NCI-H1092 (cell line): ENCODE measurements around the gene DERL3.

Experiments
- DNase-seq: peaks from one replicate; lab custom pipeline; 2025; lab: John Stamatoyannopoulos, UW

Gene DERL3

GRCh38 chr22:23847310-23847920 lies 8.6 kb upstream of the DERL3 start:
- no peak for DNase-seq

DNA sequence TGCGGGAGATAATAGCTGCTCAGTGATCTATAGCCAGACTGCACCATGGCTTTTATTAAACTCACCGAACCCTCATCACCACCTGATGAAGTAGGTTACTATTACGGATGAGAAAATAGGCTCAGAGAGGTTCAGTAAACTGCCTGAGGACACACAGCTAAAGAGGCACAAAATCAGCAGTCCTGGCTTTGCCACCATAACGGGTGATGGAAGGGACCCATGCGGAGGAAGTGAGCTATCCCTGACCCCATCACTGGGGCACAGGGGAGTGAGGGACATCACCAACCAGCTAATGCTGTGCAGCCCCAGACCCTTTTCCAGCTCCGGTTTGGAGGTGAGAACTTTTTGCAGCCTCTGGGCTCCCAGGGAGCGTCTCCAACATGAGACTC lies 7.3 kb upstream of the DERL3 start:
- no peak for DNase-seq

- DNase-seq: no peak
Measured at GRCh38 chr22:23845265-23846080, 6.7 kb upstream of the DERL3 start.

- no peak for DNase-seq
Measured at GRCh38 chr22:23844739-23845202, 6.0 kb upstream of the DERL3 start.

DNA sequence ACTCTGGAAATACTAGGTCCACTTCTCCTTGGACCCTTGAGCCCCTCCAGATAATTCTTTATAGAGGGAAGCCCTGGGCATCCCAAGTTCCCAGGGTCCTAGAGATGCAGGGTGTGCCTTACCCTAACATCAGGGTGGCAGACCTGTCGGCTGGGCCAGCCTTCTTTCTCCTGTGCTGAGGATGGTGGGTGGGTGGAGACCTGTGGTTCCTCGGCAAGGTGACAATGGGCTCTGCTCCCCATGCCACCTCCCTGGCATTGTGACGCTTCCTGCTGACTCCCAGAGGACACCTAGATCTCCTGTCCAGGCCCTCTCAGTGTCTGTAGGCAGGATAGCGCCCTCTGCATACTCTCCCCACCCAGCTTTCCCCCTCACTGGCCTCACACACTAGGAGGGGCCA lies 3.8 kb upstream of the DERL3 start:
- no peak for DNase-seq

DNA sequence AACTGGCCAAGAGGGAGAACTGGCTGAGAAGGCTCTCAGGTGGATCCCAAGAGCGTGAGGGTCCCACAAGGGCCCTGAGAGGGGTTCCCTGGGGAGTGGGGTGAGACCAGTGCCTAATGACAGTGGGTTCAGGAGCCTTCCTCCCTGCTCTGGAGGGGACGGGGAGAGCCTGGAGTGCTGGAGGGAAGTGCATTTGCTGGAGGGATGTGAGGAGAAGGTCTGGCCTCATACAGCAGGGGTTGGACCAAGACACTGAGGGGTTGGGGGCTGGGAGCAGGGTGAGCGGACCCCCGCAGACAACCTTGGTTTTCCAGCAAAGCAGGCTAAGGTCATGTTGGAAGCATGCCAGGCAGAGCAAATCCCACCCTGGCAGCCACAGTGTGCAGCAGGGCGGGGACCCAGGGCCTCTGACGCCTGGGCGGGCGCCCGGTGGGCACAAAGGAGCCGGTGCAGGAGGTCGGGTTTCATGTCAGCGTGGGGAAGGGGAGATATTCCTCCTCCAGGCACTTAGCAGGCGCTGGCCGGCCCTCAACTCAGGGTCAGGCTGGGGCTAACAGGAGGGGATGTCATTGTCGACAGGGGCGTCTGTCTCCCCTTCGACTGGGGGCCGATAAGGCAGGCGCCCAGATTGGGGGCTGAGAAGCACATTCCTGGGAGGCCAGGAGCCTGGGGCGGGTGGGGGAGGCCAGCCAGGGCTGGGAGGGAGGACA lies 3.1 kb upstream of the DERL3 start:
- peak; percentile 40 for DNase-seq

GRCh38 chr22:23841292-23841691 lies 2.5 kb upstream of the DERL3 start:
- DNase-seq: no peak

DNA sequence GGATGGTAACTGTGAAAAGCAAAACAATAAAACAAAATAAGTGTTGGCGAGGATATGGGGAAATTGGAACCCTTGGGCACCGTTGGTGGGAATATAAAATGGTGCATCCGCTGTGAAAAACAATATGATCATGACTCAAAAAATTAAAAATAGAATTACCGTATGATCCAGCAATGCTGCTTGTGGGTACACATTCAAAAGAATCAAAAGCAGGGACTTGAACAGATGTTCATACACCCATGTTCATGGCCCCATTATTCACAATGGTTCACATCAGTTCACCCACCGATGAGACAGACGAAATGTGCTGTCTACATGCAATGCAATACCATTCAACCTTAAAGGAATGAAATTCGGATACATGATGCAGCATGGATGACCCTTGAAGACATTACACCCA lies 1.2 kb upstream of the DERL3 start:
- DNase-seq: no peak

GRCh38 chr22:23837911-23838680 lies 710 bp downstream of the DERL3 start:
- DNase-seq: no peak

DNA sequence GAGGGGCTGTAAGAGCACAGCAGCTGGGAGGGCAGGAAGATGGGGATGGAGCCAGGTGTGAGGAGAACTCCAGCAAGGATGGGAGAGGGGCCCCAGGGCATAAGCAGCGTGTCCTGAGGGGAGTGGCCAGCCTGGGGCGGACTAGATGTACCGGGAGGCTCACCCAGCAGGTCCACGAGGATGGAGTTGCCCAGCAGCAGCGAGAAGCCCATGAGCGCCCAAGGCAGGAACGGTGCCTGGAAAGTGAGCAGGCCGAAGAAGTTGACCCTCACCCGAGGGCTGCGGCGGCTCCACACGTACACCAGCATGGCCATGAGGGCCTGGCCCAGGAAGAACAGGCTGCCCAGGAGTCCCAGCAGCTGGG lies 1.3 kb downstream of the DERL3 start:
- no peak for DNase-seq

GRCh38 chr22:23836692-23837495 lies 1.9 kb downstream of the DERL3 start:
- no peak for DNase-seq

- DNase-seq: no peak
Measured at GRCh38 chr22:23836281-23836680, 2.5 kb downstream of the DERL3 start.

DNA sequence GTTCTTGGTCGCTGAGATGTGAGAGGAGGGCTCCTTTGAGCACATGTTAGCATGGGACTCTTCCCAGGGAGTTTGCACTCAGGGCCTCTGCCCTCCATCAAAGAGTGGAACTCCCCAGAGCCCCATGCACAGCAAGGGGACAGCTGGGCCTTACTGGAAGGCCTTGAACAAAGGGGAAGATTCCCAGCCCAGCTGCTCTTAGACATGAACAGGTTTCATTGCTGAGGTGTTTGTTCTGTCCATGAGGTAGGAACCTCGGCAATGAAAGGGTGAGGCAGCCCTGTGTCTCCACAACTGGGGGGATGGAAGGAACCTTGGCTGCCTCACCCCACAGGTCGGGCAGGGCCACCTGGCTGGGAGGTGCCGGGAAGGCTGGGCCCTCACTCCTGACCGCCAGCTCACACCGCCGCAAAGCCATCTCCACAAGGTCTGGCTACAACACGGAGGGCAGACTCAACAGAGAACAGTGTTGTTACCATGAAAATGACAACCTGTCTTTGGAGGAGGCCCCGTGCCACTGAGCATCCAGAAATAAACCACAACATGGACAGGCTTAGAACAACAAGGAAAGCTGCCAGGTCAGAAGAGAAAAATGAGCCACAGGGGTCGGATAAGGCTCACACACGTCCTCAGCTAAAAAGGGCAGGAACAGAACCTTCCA lies 3.2 kb downstream of the DERL3 start:
- no peak for DNase-seq

GRCh38 chr22:23834793-23835483 lies 3.9 kb downstream of the DERL3 start:
- no peak for DNase-seq

GRCh38 chr22:23834406-23834792 lies 4.4 kb downstream of the DERL3 start:
- no peak for DNase-seq

- DNase-seq: no peak
Measured at GRCh38 chr22:23833911-23834317, 4.9 kb downstream of the DERL3 start.

DNA sequence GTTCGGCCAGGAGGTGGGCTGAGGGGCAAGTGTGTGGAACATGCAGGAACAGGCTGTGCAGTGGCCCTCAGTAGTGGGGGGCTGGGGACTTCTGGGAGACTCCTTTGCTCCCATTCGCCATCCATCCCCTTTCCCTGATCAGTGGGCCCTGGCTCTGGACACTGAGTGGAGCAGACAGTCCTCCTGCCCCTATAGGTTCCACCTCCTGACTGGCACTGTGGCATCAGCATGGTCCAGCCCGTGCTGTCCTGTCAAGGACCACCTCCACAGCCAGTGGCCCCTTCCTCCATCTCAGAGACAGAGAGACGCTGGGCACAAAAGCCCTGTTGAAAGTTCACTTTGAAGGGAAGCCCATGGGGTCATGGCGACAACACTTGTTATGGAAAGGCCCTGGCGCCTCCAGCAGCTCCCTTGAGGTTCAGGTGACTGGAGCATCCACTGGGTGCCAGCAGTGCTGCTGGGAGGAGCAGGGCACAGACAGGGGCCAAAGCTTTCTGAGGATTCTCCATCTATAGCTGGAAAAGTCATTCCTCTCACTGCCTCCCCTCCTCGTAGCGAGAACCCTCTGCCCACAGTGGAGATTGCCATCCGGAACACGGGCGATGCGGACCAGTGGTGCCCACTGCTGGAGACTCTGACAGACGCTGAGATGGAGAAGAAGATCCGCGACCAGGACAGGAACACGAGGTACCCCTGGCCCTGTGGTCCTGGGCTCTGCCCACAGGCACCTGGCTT lies 5.6 kb downstream of the DERL3 start:
- no peak for DNase-seq

- DNase-seq: no peak
Measured at GRCh38 chr22:23832226-23833016, 6.4 kb downstream of the DERL3 start.

DNA sequence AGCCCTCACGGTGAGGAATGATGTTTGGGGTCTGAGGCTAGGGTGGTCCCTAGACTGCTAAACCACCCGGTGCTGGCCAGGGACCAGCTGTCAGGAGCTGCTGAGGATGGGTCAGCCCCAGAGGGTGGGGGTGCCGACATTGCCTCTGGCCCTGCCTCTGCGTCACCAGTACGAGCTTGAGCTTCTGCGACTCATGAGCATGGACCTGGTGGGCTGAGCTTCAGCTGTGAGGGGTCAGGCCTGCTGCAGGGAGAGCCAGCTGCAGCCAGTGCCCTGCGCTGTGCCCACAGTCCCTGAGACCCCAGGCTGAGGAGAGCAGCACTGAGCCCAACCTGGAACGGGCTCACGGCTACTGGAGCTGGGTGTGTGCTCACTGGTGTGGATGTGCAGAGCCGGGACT lies 7.0 kb downstream of the DERL3 start:
- no peak for DNase-seq
